RWPE2 (cell line): ENCODE data around the gene GPATCH2.

ENCODE experiments used
- ATAC-seq: fragments of 200-7000 bp; cut with Tn5 transposase; 3 replicates; pipeline ENCODE4 v1.9.1; 2021; ENCODE audit warnings: low read depth
- DNase-seq: peaks from one replicate; pipeline ENCODE4 v3.0.0-alpha.2; 2020; ENCODE audit warnings: low spot score
- H3K27ac ChIP-seq: fragments of 450-650 bp; 2 replicates; pipeline ENCODE4 v1.5.1; 2017; ENCODE audit warnings: mild to moderate bottlenecking; ENCODE audit not compliant: poor library complexity, severe bottlenecking
- H3K27me3 ChIP-seq: fragments of 250-450 bp; sonication (Bioruptor Pico); 2 replicates; pipeline ENCODE4 v1.5.1; 2021; ENCODE audit warnings: mild to moderate bottlenecking, moderate library complexity; ENCODE audit not compliant: insufficient read depth, poor library complexity, severe bottlenecking
- H3K36me3 ChIP-seq: fragments of 250-450 bp; sonication (Bioruptor Pico); 2 replicates; pipeline ENCODE4 v1.5.1; 2020; ENCODE audit warnings: low read depth, mild to moderate bottlenecking, moderate library complexity
- H3K4me1 ChIP-seq: fragments of 250-450 bp; sonication (Bioruptor Pico); 2 replicates; pipeline ENCODE4 v1.5.1; 2021; ENCODE audit warnings: mild to moderate bottlenecking, moderate library complexity; ENCODE audit not compliant: insufficient read depth, poor library complexity, severe bottlenecking
- H3K4me3 ChIP-seq: fragments of 250-450 bp; sonication (Bioruptor Pico); 2 replicates; pipeline ENCODE4 v1.5.1; 2021; ENCODE audit warnings: mild to moderate bottlenecking, moderate library complexity; ENCODE audit not compliant: severe bottlenecking
- H3K9me3 ChIP-seq: fragments of 250-450 bp; sonication (Bioruptor Pico); 2 replicates; pipeline ENCODE4 v1.5.1; 2021; ENCODE audit warnings: mild to moderate bottlenecking, moderate library complexity; ENCODE audit not compliant: severe bottlenecking
- CTCF ChIP-seq: fragments of 450-650 bp; IDR thresholded peaks from one replicate; pipeline ENCODE4 v1.5.1; 2017; ENCODE audit warnings: mild to moderate bottlenecking, moderate library complexity; ENCODE audit not compliant: poor library complexity, severe bottlenecking

GPATCH2 gene

GRCh38 chr1:217453816-217454215, 177.1 kb downstream of the GPATCH2 start:
- no peak for ATAC-seq
- Histone ChIP-seq H3K36me3 (no peaks in the 10 kb centered on the region), H3K27me3 (no peaks in the 10 kb centered on the region), H3K4me1 (no peaks in the 10 kb centered on the region), H3K9me3 (no peaks in the 10 kb centered on the region), H3K4me3 (no peak overlapping the region), H3K27ac (no peak overlapping the region)
- DNase-seq = no peak
- TF ChIP-seq CTCF = no peak

GRCh38 chr1:217449370-217449769, 181.5 kb downstream of the GPATCH2 start:
- TF ChIP-seq CTCF = no peak
- Histone ChIP-seq H3K36me3 (no peaks in the 10 kb centered on the region), H3K4me1 (no peaks in the 10 kb centered on the region), H3K27me3 (no peaks in the 10 kb centered on the region), H3K9me3 (no peaks in the 10 kb centered on the region), H3K27ac (no peak overlapping the region), H3K4me3 (no peak overlapping the region)
- no peak for DNase-seq
- no peak for ATAC-seq

- H3K9me3 ChIP-seq = no peaks in the 10 kb centered on the region
- TF ChIP-seq CTCF = no peak
- ATAC-seq = no peak
Measured at GRCh38 chr1:217443845-217444244, 187.0 kb downstream of the GPATCH2 start.

GRCh38 chr1:217437376-217437775, 193.5 kb downstream of the GPATCH2 start:
- Histone ChIP-seq H3K9me3 (no peaks in the 10 kb centered on the region), H3K27me3 (no peaks in the 10 kb centered on the region), H3K27ac (no peak overlapping the region), H3K4me1 (no peaks in the 10 kb centered on the region), H3K36me3 (no peaks in the 10 kb centered on the region), H3K4me3 (no peak overlapping the region)
- ATAC-seq (no peak), DNase-seq (no peak)
- TF ChIP-seq CTCF = no peak

More at GRCh38 chr1:217443845-217444244, 187.0 kb downstream of the GPATCH2 start:
- Histone ChIP-seq H3K4me3 (no peak overlapping the region), H3K4me1 (no peaks in the 10 kb centered on the region), H3K36me3 (no peaks in the 10 kb centered on the region), H3K27ac (no peak overlapping the region), H3K27me3 (no peaks in the 10 kb centered on the region)
- DNase-seq = no peak

- H3K9me3 ChIP-seq = no peaks in the 10 kb centered on the region
- no peaks in the 10 kb centered on the region for H3K4me1 ChIP-seq
- no peak for TF ChIP-seq CTCF
- H3K36me3 ChIP-seq = no peaks in the 10 kb centered on the region
- ATAC-seq (no peak), DNase-seq (no peak)
- H3K27me3 ChIP-seq = no peaks in the 10 kb centered on the region
- H3K27ac ChIP-seq = no peak overlapping the region
- no peak overlapping the region for H3K4me3 ChIP-seq
Measured at GRCh38 chr1:217435204-217435603, 195.7 kb downstream of the GPATCH2 start.
